PC-9 (cell line): Measurements from ENCODE around the gene MOV10L1. TPM values are rescaled to one million over a fixed set of nuclear protein-coding genes. Genes with fewer than 3 reads are reported as not detected.

ENCODE experiments used
- BruUV-seq: library from RNA; stranded (reverse); fragments of 400-500 nt; replicated peaks from 2 replicates; lab custom pipeline; 2021; lab: Mats Ljungman, UMichigan
- CTCF ChIA-PET: fragments of 300-600 bp; sonication (Branson Sonifier 250); formaldehyde crosslinking; loops from one replicate; lab custom pipeline; 2022; ENCODE audit warnings: antibody characterized with exemption; lab: Charles Lee
- POLR2A ChIA-PET: fragments of 300-600 bp; sonication (Branson Sonifier 250); formaldehyde crosslinking; loops from one replicate; lab custom pipeline; 2022; ENCODE audit warnings: antibody characterized with exemption; ENCODE audit not compliant: unreplicated experiment; lab: Charles Lee
- DNase-seq, 2 experiments: peaks; one replicate each; pipeline versions ENCODE4 v3.0.0 to v3.0.0-alpha.2; 2015 to 2022; ENCODE audit warnings: mixed read lengths in 1 of 2
- H2AFZ ChIP-seq: fragments of 200-600 bp; sonication (generic); 2 replicates; pipeline ENCODE4 v1.8.1; 2017; ENCODE audit warnings: antibody characterized with exemption
- H3F3A ChIP-seq: fragments of 200-600 bp; sonication (generic); 2 replicates; pipeline ENCODE4 v1.8.1; 2017; ENCODE audit warnings: antibody characterized with exemption, mild to moderate bottlenecking, low read depth; ENCODE audit not compliant: insufficient read depth
- H3K27ac ChIP-seq: fragments of 200-600 bp; sonication (generic); 2 replicates; pipeline ENCODE4 v1.6.1; 2016; ENCODE audit warnings: mixed run types
- H3K27me3 ChIP-seq: fragments of 200-600 bp; sonication (generic); 2 replicates; pipeline ENCODE4 v1.6.1; 2016; ENCODE audit warnings: low read depth, mixed run types; ENCODE audit not compliant: insufficient read depth
- H3K36me3 ChIP-seq: fragments of 200-600 bp; sonication (generic); 2 replicates; pipeline ENCODE4 v1.6.1; 2016; ENCODE audit warnings: low read depth, mixed run types
- H3K4me1 ChIP-seq: fragments of 200-600 bp; sonication (generic); replicated peaks from 2 replicates; pipeline ENCODE4 v1.6.1; 2016; ENCODE audit warnings: mixed run types; ENCODE audit not compliant: insufficient read depth
- H3K4me2 ChIP-seq: fragments of 200-600 bp; sonication (generic); 2 replicates; pipeline ENCODE4 v1.6.1; 2017; ENCODE audit warnings: mixed run types
- H3K4me3 ChIP-seq: fragments of 200-600 bp; sonication (generic); 2 replicates; pipeline ENCODE4 v1.6.1; 2016; ENCODE audit warnings: mixed run types
- H3K79me2 ChIP-seq: fragments of 200-600 bp; sonication (generic); 2 replicates; pipeline ENCODE4 v1.6.1; 2017; ENCODE audit warnings: low read depth, mixed run types
- H3K9me2 ChIP-seq: fragments of 200-600 bp; sonication (generic); 2 replicates; pipeline ENCODE4 v1.8.1; 2017; ENCODE audit warnings: mild to moderate bottlenecking; ENCODE audit not compliant: insufficient read depth
- H3K9me3 ChIP-seq: fragments of 200-600 bp; sonication (generic); 2 replicates; pipeline ENCODE4 v1.8.1; 2016; ENCODE audit warnings: low read depth; ENCODE audit not compliant: insufficient read depth
- H4K20me1 ChIP-seq: fragments of 200-600 bp; sonication (generic); 2 replicates; pipeline ENCODE4 v1.8.1; 2017; ENCODE audit not compliant: insufficient read depth
- EZH2 ChIP-seq: fragments of 200-600 bp; sonication (generic); IDR thresholded peaks from 2 replicates; pipeline ENCODE4 v1.8.0; 2017; ENCODE audit warnings: antibody characterized with exemption, low read depth
- intact Hi-C: fragments of 100-400 bp; cut with micrococcal nuclease; formaldehyde crosslinking; loops from one replicate; pipeline ENCODE4 v1.10.0; 2022; ENCODE audit not compliant: unreplicated experiment
- total RNA-seq: library from RNA; stranded (reverse); gene quantifications from 2 replicates; pipeline ENCODE4 v1.2.3, GENCODE V29; 2021
- TF ChIP-seq, protein P1 (sequence below): fragments of 200-600 bp; sonication (generic); conservative IDR thresholded peaks from 2 replicates; pipeline ENCODE4 v1.6.1; 2017; ENCODE audit warnings: mixed run types, antibody characterized with exemption, mild to moderate bottlenecking, moderate library complexity

MOV10L1 gene
- total RNA-seq, 1 experiment from 2014 or later, result not detected

DNA sequence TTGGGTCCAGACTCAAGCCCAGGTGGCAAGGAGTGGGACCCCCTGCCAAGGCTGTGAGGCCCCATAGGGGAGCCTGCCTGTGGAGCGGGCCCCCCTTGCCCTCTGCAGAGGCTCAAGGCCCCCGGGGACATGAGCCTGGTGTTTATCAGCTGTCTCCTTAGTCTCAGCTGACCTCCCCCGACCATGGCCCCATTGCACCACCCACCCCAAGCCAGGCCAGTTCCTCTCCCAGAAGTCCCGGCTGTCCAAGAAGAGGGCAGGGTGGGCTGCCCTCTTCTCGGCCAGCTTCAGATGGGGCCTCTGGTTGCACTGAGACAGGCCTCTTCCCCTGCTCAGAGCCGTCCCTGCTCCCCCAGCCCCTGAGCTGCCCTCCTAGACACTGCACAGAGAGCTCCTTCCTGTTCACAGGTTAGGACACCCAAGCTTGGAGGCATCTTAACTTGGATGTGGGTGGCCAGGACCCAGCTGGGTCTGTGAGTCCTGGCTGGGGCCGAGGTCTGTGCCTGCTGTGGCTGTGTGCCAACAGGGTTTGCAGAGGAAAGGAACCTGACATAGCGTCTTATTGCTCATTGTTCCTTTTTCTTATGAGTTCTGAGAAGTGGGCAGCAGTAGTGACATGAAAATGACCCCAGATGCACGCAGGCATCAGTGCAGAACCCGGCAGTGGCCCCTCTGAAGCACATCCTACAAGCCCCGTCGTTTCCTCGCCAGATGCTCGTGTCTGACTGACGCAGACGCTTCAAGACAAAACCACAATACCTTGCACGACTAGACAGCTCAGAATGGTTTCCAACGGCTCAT lies 101.3 kb downstream of the MOV10L1 start:
- Histone ChIP-seq H3K4me1 (peaks cover 34% of the 10 kb centered on the region), H3K4me3 (peak overlapping the region; percentile 49; the same call in 1 of the 2 replicates), H4K20me1 (peaks cover 85% of the 10 kb centered on the region), H3K9me2 (no peaks in the 10 kb centered on the region), H3K79me2 (peaks cover 68% of the 10 kb centered on the region), H3F3A (peaks cover 24% of the 10 kb centered on the region; the same call in 1 of the 2 replicates), H3K9me3 (no peaks in the 10 kb centered on the region), H3K27ac (peak overlapping the region; percentile 67), H2AFZ (peak overlapping the region; percentile 49; the same call in 1 of the 2 replicates), H3K27me3 (no peaks in the 10 kb centered on the region), H3K36me3 (peaks cover 27% of the 10 kb centered on the region; the same call in 1 of the 2 replicates), H3K4me2 (peak overlapping the region; percentile 73)
- CTCF ChIA-PET, result no interaction called here
- TF ChIP-seq, protein P1, sequence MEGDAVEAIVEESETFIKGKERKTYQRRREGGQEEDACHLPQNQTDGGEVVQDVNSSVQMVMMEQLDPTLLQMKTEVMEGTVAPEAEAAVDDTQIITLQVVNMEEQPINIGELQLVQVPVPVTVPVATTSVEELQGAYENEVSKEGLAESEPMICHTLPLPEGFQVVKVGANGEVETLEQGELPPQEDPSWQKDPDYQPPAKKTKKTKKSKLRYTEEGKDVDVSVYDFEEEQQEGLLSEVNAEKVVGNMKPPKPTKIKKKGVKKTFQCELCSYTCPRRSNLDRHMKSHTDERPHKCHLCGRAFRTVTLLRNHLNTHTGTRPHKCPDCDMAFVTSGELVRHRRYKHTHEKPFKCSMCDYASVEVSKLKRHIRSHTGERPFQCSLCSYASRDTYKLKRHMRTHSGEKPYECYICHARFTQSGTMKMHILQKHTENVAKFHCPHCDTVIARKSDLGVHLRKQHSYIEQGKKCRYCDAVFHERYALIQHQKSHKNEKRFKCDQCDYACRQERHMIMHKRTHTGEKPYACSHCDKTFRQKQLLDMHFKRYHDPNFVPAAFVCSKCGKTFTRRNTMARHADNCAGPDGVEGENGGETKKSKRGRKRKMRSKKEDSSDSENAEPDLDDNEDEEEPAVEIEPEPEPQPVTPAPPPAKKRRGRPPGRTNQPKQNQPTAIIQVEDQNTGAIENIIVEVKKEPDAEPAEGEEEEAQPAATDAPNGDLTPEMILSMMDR, result no peak
- no peak for TF ChIP-seq EZH2
- POLR2A ChIA-PET, result no interaction called here
- intact Hi-C loops, result loop anchor here (1.0 kb wide), 1 partner anchor 9 kb away; no protein-coding TSS in a partner anchor
- BruUV-seq, result TSS peak; percentile 16
- DNase-seq, result no peak

DNA sequence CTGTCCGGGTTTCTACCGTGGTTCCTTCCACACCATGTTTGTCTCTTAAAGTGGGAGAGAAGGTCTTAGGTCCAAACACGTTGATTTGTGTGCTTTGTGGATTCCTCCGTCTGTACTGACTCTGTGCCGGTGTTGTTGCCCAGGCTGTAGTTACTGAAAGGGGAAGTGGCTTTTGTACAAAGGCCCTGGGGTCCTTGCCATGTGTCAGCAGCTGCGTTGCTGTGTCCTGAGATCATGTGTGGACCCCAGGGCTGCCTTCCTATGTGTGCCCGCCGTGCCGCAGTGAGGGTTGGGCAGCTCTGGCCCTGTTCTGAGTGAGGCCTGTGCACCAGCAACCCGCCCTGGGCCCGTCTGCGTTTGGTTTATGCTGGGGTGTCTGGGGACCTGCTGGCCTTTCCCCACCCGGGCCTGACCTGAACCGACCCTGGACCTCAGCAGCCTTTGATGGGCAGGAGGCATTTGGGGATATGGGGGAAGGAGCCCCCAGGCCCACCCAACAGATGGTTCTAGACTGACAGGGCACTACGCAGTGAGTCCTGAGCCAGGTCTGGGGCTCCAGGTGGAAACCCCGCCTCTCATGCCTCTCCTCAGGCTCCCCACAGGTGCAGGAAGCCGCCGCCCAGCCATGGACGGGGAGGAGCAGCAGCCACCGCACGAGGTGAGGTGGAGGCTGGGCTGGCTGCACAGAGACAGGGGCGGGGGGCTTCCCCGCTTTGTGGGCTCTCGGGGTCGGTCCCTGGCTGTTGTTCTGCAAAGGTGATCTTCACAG lies 102.8 kb downstream of the MOV10L1 start:
- peaks cover 25% of the 10 kb centered on the region for H3K4me1 ChIP-seq
- intact Hi-C loops, result no loop called here
- H3K9me2 ChIP-seq, result no peaks in the 10 kb centered on the region
- no peak for TF ChIP-seq EZH2
- TF ChIP-seq, protein P1, result no peak
- no peaks in the 10 kb centered on the region for H3K9me3 ChIP-seq
- no peak overlapping the region for H2AFZ ChIP-seq
- peaks cover 22% of the 10 kb centered on the region; the same call in 1 of the 2 replicates for H3F3A ChIP-seq
- H3K4me2 ChIP-seq, result no peak overlapping the region
- no peak overlapping the region for H3K27ac ChIP-seq
- BruUV-seq, result no TSS peak
- DNase-seq, result no peak
- H3K79me2 ChIP-seq, result peaks cover 53% of the 10 kb centered on the region
- POLR2A ChIA-PET, result interaction anchor here (0.6 kb wide), 1 partner anchor 166 kb away, joined by 6 read pairs; no protein-coding TSS in a partner anchor
- H3K36me3 ChIP-seq, result peaks cover 30% of the 10 kb centered on the region; the same call in 1 of the 2 replicates
- no peaks in the 10 kb centered on the region for H3K27me3 ChIP-seq
- H3K4me3 ChIP-seq, result no peak overlapping the region
- H4K20me1 ChIP-seq, result peaks cover 88% of the 10 kb centered on the region
- CTCF ChIA-PET, result no interaction called here

DNA sequence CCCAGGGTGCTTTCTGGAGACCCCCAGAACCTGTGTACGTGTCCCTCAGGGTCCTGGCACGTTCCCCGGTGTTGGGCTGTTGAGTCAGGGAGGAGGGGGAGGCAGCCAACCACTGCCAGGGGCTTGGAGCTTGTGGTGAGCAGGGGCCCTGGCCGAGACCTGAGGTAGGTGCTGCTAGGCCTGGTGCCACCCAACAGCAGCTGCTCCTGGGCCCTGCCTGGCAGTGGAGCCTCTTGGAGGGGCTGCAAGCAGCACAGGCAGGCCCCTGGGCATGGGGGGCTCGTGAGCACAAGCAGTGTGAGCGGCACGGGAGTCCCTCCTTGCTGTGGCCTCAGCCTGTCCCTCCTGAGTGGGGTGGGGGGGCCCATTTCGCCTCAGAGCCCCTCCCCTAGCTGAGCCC lies 103.8 kb downstream of the MOV10L1 start:
- Histone ChIP-seq H3K4me2 (no peak overlapping the region), H3K36me3 (peaks cover 30% of the 10 kb centered on the region; the same call in 1 of the 2 replicates), H3K4me1 (peaks cover 25% of the 10 kb centered on the region), H3K9me2 (no peaks in the 10 kb centered on the region), H3K79me2 (peaks cover 43% of the 10 kb centered on the region), H2AFZ (no peak overlapping the region), H3K4me3 (no peak overlapping the region), H4K20me1 (peaks cover 78% of the 10 kb centered on the region), H3K27me3 (no peaks in the 10 kb centered on the region), H3K9me3 (no peaks in the 10 kb centered on the region), H3F3A (peaks cover 20% of the 10 kb centered on the region; the same call in 1 of the 2 replicates), H3K27ac (no peak overlapping the region)
- no peak for DNase-seq
- no TSS peak for BruUV-seq
- intact Hi-C loops, result no loop called here
- ChIA-PET CTCF (no interaction called here), POLR2A (no interaction called here)
- TF ChIP-seq EZH2, result no peak
- TF ChIP-seq, protein P1, result no peak
